Measurements from ENCODE around the gene XRN1.
"Not testable (repeated sequence)": the region's sequence is repeated elsewhere in the genome, so short reads cannot be mapped to it uniquely, and the experiment has no call there.

- TF ChIP-seq CTCF, POLR2A, EP300 (IDR thresholded peaks at IDR 0.05): not testable (repeated sequence)
Measured at GRCh38 chr3:142400537-142400936, 47.3 kb downstream of the XRN1 start.
